8988T (cell line): ENCODE results near the gene CFAP73.
"Not testable (repeated sequence)": the region's sequence is repeated elsewhere in the genome, so short reads cannot be mapped to it uniquely, and the experiment has no call there.

Experiments
- DNase-seq: peaks from one replicate; pipeline ENCODE4 v3.0.0; 2011

CFAP73 gene

GRCh38 chr12:113196582-113196981 is 47.1 kb downstream of the CFAP73 start:
- no peak for DNase-seq

GRCh38 chr12:113196990-113197389 is 47.5 kb downstream of the CFAP73 start:
- peak; percentile 81 for DNase-seq

- no peak for DNase-seq
Observed at GRCh38 chr12:113197518-113198077, 48.1 kb downstream of the CFAP73 start.

DNA sequence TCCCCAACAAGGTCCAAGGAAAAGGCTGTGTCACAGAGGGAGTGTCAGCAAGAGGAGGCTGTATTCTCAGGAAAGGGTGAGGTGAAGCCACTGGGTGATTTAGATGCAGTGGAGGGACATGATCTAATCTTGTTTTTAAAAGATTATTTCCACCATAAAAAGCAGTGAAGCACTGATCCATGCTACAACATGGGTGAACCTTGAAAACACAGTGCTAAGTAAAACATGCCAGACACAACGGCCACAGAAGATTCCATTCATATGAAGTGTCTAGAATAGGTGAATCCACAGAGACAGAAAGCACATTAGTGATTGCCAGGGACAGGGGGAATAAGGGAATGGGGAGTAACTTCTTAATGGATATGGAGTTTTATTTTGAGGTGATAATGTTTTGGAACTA is 48.8 kb downstream of the CFAP73 start:
- DNase-seq, result no peak

GRCh38 chr12:113200021-113200797 is 50.7 kb downstream of the CFAP73 start:
- no peak for DNase-seq

DNA sequence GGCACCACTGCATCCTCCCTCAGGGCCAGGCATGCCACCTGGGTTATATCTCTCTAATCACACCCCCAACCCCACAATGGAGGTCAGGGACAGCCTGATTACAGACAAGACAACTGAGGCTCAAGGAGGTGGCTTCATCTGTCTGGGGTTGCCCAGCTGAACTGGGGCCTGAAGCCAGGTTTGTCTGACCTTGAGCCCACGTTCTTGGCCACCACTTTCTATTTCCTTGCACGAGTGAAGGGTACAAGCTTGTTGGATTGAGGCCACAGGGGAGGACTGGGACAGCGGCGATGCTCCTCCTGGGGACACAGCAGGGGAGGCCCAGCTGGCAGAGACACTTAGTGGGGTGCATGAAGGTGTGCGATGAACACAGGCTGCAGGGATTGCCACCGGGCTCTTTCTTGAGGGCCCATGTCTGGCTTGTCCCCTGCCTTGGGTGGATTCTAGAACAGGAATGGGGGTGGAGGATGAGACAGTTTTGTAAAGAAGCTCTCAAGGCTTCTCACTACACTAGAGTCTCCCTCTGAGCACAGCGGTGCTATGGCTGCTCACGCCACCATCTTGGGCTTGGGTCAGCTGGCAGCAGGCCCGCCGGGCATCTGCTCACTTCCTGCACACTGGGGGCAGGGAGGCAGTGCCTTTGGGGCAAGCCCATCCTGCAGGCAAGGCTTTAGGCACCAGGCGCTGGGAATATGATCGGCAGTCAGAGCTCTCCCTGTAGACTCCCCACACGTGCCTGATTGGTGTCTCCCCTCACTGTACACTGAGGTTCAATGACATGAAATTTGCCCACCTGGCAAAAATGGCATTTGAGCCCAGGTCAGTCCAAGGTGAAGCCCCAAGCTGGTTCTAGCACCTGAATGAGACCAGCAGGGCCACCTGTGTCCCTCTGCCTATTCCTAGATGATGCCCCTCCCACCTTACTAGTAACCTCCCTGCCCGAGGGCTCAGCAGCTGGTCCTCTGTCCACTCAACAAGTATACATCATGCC is 52.0 kb downstream of the CFAP73 start:
- DNase-seq, result no peak

DNA sequence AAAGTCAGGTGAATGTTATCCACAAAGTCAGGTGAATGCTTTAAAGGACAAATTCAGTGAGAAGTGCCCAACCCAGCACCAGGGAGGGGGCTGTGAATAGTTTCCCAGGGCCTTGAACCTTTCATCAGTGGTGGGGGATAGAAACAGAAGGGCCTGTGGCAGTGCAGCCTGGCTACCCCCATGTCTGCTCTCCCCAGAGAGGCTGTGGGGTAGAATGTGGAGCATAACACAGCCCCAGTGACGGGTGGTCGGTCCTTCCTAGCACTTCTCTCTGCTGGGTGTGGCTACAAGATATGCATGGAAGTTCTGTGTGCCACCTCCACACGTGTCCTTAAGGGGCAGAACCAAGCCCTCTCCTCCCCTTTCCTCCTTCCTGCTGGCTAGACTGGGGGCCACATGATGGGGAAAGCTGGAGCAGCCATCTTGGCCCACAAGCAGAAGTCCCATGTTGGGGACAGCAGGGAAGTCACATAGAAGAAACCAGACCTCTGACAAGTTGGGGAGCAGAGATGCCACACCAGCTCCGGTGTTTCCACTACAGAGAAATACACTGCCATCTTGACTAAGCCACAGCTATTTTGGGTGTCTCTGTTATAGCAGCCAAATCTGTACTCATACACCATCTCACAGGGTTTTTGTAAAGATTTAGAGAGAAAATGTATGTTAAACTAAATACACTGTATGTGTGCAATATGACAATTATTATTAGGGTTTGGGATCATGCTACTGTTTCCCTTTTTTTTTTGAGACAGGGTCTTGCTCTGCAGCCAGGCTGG is 53.0 kb downstream of the CFAP73 start:
- DNase-seq, result no peak

DNA sequence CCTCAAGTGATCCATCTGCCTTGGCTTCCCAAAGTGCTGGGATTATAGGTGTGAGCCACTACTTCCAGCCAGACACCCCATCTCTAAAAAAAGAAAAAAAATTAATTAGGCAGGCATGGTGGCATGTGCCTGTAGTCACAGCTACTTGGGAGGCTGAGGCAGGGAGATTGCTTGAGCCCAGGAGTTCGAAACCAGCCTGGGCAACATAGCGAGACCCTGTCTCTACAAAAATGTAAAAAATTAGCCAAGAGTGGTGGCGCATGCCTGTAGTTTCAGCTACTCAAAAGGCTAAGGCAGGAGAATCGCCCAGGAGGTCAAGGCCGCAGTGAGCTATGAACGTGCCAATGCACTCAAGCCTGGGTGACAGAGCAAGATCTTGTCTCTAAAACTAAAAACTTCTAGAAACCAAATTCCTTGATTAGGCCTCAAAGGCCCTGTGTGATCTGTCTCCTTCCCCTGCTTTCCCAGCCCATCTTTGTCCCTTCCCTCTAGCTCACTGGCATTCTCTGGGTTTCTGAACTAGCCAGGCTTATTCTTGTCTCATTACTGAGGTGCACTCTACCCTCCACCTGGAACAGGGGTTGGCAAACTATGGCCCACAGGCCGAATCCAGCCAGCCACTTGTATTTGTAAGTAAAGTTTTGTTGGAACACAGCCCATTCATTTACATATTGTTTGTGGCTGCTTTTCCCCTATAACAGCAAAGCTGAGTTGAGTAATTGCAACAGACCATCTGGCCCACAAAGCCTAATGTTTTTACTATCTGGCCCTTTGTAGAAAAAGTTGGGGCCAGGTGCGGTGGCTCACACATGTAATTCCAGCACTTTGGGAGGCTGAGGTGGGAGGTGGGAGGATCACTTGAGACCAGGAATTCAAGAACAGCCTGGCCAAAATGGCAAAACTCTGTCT is 54.6 kb downstream of the CFAP73 start:
- DNase-seq, result no peak

- no peak for DNase-seq
Observed at GRCh38 chr12:113204804-113205203, 55.3 kb downstream of the CFAP73 start.

DNA sequence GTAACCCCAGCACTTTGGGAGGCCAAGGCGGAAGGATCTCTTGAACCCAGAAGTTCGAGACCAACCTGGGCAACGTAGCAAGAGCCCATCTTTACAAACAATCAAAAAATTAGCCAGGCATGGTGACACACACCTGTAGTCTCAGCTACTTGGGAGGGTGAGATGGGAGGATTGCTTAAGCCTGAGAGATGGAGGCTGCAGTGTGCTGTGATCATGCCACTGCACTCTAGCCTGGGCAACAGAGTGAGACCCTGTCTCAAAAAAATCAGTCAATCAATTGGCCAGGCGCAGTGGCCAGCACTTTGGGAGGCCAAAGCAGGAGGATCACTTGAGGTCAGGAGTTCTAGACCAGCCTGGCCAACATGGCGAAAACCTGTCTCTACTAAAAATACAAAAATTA is 57.3 kb downstream of the CFAP73 start:
- DNase-seq, result not testable (repeated sequence)

GRCh38 chr12:113207613-113208040 is 58.1 kb downstream of the CFAP73 start:
- DNase-seq, result no peak

- DNase-seq, result no peak
Observed at GRCh38 chr12:113208041-113208934, 58.8 kb downstream of the CFAP73 start.
